Measurements from ENCODE around the gene PNPLA2. TPM values are rescaled to one million over a fixed set of nuclear protein-coding genes. Genes with fewer than 3 reads are reported as not detected.

The PNPLA2 gene
- total RNA-seq, 2 donors from 2014 or later: 24.5 to 49.1 TPM

DNA sequence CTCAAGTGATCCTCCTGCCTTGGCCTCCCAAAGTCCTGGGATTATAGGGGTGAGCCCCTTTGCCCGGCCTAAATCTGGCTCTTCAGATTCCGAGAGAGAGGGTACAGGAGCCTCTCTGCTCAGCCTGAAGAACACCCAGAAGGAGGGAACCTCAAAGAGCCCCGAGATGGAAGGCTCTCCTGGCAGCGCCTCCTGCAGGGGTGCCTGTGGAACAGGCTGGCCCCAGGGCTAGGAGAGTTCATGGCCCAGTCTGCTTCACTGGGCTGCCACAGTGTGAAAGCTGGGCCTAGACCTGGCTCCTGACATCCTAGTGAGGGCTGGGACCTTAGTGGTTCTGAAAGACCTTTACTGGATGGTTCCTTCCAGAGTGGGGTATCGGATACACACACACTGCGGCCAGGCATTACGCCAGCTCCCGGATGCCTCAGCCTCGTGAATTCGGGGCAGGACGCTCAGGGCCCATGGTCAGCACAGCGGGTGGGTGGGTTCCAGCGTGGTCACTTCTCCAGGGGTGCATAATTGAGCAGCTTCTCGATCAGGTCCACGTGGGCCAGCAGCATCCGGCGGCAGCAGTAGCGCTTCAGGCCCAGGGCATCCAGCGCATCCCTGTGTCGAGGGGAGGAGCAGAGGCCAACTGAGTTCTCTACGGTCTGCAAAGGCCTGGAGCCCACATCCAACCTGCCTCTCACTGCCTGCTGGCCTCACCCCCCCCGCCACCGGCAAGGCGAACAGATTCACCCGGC is 21.3 kb downstream of the PNPLA2 start:
- ATAC-seq: no peak
- DNase-seq (ENCODE audit: low spot score in 2 of 2): no peak
- peaks cover 0 to 9% of the 10 kb centered on the region in 2 donors for H3K36me3 Mint-ChIP-seq
- peak overlapping the region; percentile 74 to 79 for H3K27ac Mint-ChIP-seq
- no peaks in the 10 kb centered on the region for H3K9me3 Mint-ChIP-seq

GRCh38 chr11:841981-842369 is 23.3 kb downstream of the PNPLA2 start:
- DNase-seq (ENCODE audit: low spot score in 2 of 2): no peak
- ATAC-seq: peak; percentile 46 to 50

DNA sequence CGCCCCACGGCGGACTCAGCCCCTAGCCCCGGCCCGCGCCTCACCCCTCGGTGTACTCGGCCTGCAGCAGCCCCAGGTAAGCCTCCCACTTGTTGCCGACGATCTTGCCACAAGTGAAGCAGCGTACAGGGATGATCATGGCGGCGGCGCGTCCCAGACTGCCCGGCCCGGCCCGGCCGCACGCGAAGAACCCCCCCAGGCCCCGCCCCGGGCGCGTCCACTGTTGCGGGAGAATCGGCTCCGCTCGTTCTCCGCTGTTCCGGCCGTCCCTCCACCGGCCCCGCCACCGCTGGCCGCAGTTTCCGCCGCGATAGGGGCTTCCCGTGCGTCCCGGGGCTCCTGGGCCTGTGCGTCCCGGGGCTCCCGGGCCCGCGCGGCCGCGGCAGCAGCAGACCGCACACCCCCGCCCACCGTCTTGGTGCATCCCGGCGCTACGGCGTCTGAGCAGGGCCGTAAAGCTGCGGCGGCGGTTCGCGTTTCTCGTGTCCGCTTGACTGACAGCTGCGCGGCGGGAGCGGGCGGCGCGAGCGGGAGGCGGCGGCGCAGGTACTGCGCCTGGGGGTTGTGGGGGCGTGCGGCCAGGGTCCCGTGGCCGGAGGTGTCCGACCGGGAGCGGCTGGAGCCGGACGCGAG is 23.8 kb downstream of the PNPLA2 start, which contains the start of the genes POLR2L and TSPAN4:
Gene POLR2L (minus strand): TSS at position 160 of the 633 bp plus-strand sequence. CDS start 21 bp downstream, at position 139.
Gene TSPAN4 (plus strand): TSS at position 483 of the 633 bp plus-strand sequence. CDS start 7,453 bp downstream, outside the sequence.
- H3K9me3 Mint-ChIP-seq: no peaks in the 10 kb centered on the region
- peaks cover 0 to 9% of the 10 kb centered on the region in 2 donors for H3K36me3 Mint-ChIP-seq
- ATAC-seq (peak; percentile 78 to 79), DNase-seq (ENCODE audit: low spot score in 2 of 2) (peak; percentile 88 to 92)
- H3K27ac Mint-ChIP-seq: peak within 1 kb of the TSS; percentile 79 to 94

More at GRCh38 chr11:841981-842369, 23.3 kb downstream of the PNPLA2 start:
- peaks cover 0 to 9% of the 10 kb centered on the region in 2 donors for H3K36me3 Mint-ChIP-seq
- H3K27ac Mint-ChIP-seq: peak overlapping the region; percentile 79 to 94
- H3K9me3 Mint-ChIP-seq: no peaks in the 10 kb centered on the region

GRCh38 chr11:843086-843734 is 24.5 kb downstream of the PNPLA2 start:
- Mint-ChIP-seq H3K9me3 (no peaks in the 10 kb centered on the region), H3K27ac (peak overlapping the region in 1 of 2 donors; percentile 53), H3K36me3 (peaks cover 0 to 9% of the 10 kb centered on the region in 2 donors)
- DNase-seq (ENCODE audit: low spot score in 2 of 2) (no peak), ATAC-seq (peak in 1 of 2 donors; percentile 7)

DNA sequence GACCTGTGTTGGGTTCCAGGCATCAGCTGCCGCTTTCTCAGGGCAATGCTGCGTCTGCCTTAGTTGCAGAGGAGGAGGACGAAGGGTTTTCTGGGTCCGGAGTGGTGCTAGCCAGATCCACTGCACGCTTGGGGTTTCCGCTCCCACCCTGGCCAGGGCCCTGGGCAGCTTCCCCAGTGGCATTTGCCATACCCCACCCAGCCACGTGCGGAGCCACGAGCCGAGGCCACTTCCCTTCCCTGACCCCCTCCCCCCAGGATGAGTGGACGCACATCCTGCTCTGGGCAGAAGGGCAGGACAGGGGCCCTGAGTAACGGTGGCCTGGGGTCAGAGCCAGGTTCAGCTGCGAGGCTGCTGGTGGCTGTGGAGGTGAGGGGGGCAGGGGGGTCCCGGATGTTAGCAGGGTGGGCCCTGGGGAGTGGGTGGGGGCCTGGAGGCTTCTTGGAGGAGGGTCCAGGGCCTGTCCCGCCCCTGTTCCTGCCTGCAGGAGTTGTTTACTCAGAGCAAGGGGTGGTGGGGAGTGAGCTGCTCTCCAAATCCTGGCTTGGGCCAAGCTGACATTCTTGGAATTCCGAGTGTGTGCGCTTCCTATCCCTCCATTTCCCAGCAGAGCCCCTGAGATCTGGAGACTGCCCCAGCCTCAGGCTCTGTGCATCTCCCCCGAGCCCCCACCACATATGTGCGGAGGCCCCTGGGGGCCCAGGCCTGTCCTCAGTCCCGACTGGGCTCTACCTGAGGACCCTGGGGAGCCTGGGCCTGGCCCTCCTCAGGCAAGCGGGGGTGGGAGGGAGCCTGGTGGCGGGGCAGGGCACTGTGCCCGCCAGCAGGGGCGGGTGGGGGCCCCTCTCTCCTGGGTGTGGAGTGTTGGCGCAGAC is 25.3 kb downstream of the PNPLA2 start:
- Mint-ChIP-seq H3K9me3 (no peaks in the 10 kb centered on the region), H3K36me3 (peaks cover 0 to 9% of the 10 kb centered on the region in 2 donors), H3K27ac (peak overlapping the region in 1 of 2 donors; percentile 53)
- DNase-seq (ENCODE audit: low spot score in 2 of 2): no peak
- ATAC-seq: peak in 1 of 2 donors; percentile 18

- DNase-seq (ENCODE audit: low spot score in 2 of 2): no peak
Measured at GRCh38 chr11:844693-845644, 26.3 kb downstream of the PNPLA2 start.

DNA sequence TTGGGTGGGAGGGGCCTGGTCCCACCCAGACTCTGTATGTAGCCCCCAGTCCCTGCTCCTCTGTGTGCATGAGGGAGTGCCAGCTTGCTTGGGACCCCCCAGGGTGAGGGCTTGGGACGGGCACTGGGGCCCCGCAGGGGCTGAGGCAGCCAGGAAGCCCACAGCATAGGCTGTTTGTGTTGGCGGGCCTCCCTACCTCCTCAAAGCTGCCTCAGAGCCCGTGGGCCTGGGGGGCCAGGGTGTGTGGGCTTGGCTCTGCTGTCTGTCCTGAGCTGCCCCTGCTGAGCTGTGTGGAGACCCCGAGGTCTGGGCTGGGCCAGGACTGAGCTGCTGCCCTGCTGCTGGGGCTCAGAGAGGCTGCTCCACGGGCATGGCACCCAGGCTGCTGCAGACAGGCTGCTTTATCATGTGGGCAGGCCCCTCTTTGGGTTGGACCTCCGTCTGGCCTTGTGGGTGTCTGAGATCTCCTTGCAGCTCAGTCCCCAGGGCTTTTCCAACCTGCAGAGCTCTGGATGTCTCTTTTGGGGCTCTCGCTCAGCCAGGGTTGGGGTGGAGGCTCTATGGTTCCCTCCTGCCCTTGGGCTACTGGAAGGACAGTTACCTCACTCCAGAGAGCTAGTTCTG is 27.3 kb downstream of the PNPLA2 start:
- no peaks in the 10 kb centered on the region for H3K9me3 Mint-ChIP-seq
- peaks cover 0 to 3% of the 10 kb centered on the region in 2 donors for H3K36me3 Mint-ChIP-seq
- no peak for ATAC-seq
- no peak for DNase-seq (ENCODE audit: low spot score in 2 of 2)
- H3K27ac Mint-ChIP-seq: no peak overlapping the region

More at GRCh38 chr11:844693-845644, 26.3 kb downstream of the PNPLA2 start:
- Mint-ChIP-seq H3K27ac (no peak overlapping the region), H3K36me3 (peaks cover 0 to 9% of the 10 kb centered on the region in 2 donors), H3K9me3 (no peaks in the 10 kb centered on the region)
- ATAC-seq: no peak

- H3K36me3 Mint-ChIP-seq: no peaks in the 10 kb centered on the region
- ATAC-seq (no peak), DNase-seq (ENCODE audit: low spot score in 2 of 2) (no peak)
- H3K9me3 Mint-ChIP-seq: no peaks in the 10 kb centered on the region
- no peak overlapping the region for H3K27ac Mint-ChIP-seq
Measured at GRCh38 chr11:846496-847098, 27.9 kb downstream of the PNPLA2 start.

DNA sequence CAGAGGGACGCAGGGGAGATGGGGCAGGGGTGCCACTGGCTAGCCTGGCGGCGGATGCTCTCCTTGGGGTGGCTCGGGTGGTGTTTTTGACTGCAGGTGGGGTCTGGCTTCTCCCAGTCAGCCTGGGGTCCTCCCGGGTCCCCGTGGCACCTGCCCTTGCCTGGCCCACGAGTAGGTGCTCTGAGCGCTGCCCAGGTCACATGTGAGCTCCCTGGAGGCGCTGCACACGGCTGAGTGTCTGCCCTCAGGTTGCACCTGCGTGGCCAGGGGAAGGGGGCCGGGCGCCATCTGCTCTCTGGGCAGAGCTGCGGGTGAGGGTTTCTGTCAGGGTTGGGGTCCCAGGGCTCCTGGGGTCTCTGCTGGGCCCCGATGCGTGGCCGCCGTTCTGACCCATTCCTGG is 29.2 kb downstream of the PNPLA2 start:
- Mint-ChIP-seq H3K27ac (no peak overlapping the region), H3K9me3 (no peaks in the 10 kb centered on the region), H3K36me3 (no peaks in the 10 kb centered on the region)
- ATAC-seq (no peak), DNase-seq (ENCODE audit: low spot score in 2 of 2) (no peak)

DNA sequence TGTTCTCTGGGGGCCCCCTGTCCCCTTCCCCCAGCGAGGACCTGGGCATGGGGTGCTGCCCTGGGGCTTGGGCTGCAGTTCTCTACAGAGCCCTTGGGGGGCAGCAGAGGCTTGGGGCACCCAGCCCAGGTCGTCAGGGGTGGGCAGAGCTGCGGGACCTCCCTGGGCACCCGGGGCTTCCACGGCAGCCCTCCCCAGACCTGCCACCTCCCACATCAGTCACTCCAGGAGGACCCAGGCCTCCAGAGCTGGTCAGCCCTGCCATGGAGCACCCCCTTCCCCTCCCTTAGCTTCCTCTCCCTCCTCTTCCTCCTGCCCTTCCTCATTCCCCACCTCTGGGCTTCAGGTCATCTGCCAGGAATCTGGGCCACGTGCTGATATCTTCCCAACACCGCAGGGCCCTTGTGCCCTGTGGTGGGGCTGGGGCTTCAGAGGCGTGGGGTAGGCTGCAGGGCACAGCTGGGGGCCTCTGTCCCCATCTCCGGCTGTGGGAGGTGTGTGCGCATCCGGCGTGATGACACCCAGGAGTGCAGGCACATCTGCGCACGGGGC is 29.7 kb downstream of the PNPLA2 start:
- ATAC-seq (peak; percentile 53 to 68), DNase-seq (ENCODE audit: low spot score in 2 of 2) (peak in 1 of 2 donors; percentile 84)
- Mint-ChIP-seq H3K9me3 (no peaks in the 10 kb centered on the region), H3K36me3 (no peaks in the 10 kb centered on the region), H3K27ac (no peak overlapping the region)

GRCh38 chr11:849104-849824 is 30.6 kb downstream of the PNPLA2 start:
- Mint-ChIP-seq H3K9me3 (no peaks in the 10 kb centered on the region), H3K27ac (no peak overlapping the region), H3K36me3 (no peaks in the 10 kb centered on the region)
- no peak for DNase-seq (ENCODE audit: low spot score in 2 of 2)
- peak; percentile 53 to 69 for ATAC-seq

- DNase-seq (ENCODE audit: low spot score in 2 of 2): no peak
- H3K27ac Mint-ChIP-seq: no peak overlapping the region
- H3K36me3 Mint-ChIP-seq: no peaks in the 10 kb centered on the region
- no peaks in the 10 kb centered on the region for H3K9me3 Mint-ChIP-seq
- ATAC-seq: peak; percentile 16 to 21
Measured at GRCh38 chr11:849951-850774, 31.4 kb downstream of the PNPLA2 start.

All from activated naive CD4-positive, alpha-beta T cell treated with anti-CD3 and anti-CD28 coated beads, Interleukin-2, amount 50 U/mL, for 72 hours (primary cell).